HL-60 (cell line): ENCODE measurements around the gene OGFR.

ENCODE experiments used
- CTCF ChIP-seq: IDR thresholded peaks from one replicate; pipeline ENCODE4 v1.5.1; 2011; ENCODE audit warnings: low read length, control low read depth, inconsistent platforms; ENCODE audit not compliant: insufficient read depth
- GABPA ChIP-seq: IDR thresholded peaks from 2 replicates; pipeline ENCODE4 v1.6.1; 2012; ENCODE audit warnings: low read depth
- POLR2AphosphoS5 ChIP-seq: IDR thresholded peaks from 2 replicates; pipeline ENCODE4 v1.6.1; 2012; ENCODE audit warnings: low read depth
- REST ChIP-seq: IDR thresholded peaks from 2 replicates; pipeline ENCODE4 v1.6.1; 2012; ENCODE audit warnings: low read depth; ENCODE audit not compliant: insufficient replicate concordance

- TF ChIP-seq CTCF: no peak
- TF ChIP-seq REST: no peak
- TF ChIP-seq GABPA: no peak
- TF ChIP-seq POLR2AphosphoS5: no peak
Observed at GRCh38 chr20:62760471-62760855, 44.2 kb upstream of the OGFR start.
